ENCODE results near the gene ELF3.
"Not testable (repeated sequence)": the region's sequence is repeated elsewhere in the genome, so short reads cannot be mapped to it uniquely, and the experiment has no call there.

Gene ELF3

GRCh38 chr1:202010180-202011015 is at the start of gene ELF3:
Gene ELF3 (plus strand): TSS chr1:202010587. CDS start chr1:202011137, 550 bp downstream.
- no peak for DNase-seq

GRCh38 chr1:201962382-201962781 is 48.0 kb upstream of the ELF3 start:
- DNase-seq: not testable (repeated sequence)

- no peak for DNase-seq
Measured at GRCh38 chr1:201964261-201964660, 46.1 kb upstream of the ELF3 start.

GRCh38 chr1:201966171-201966570 is 44.2 kb upstream of the ELF3 start:
- DNase-seq: no peak

GRCh38 chr1:201968202-201968925 is 42.0 kb upstream of the ELF3 start:
- DNase-seq: no peak

GRCh38 chr1:201970334-201971159 is 39.8 kb upstream of the ELF3 start:
- DNase-seq: no peak

- peak; percentile 62 for DNase-seq
Measured at GRCh38 chr1:201982082-201982622, 28.2 kb upstream of the ELF3 start.

- peak; percentile 53 for DNase-seq
Measured at GRCh38 chr1:201982623-201983379, 27.6 kb upstream of the ELF3 start, which contains the start of gene RNPEP. Gene RNPEP (plus strand): TSS chr1:201982648. CDS start chr1:201982667, 19 bp downstream.

GRCh38 chr1:201983380-201983805 is 27.0 kb upstream of the ELF3 start:
- DNase-seq: no peak

- no peak for DNase-seq
Measured at GRCh38 chr1:201984446-201984845, 25.9 kb upstream of the ELF3 start.

- DNase-seq: no peak
Measured at GRCh38 chr1:201985355-201985754, 25.0 kb upstream of the ELF3 start.

GRCh38 chr1:201988601-201989000 is 21.8 kb upstream of the ELF3 start:
- DNase-seq: no peak

GRCh38 chr1:201989354-201990128 is 20.8 kb upstream of the ELF3 start:
- DNase-seq: no peak

- DNase-seq: no peak
Measured at GRCh38 chr1:201990427-201990826, 20.0 kb upstream of the ELF3 start.

GRCh38 chr1:201999625-202000238 is 10.7 kb upstream of the ELF3 start:
- DNase-seq: peak; percentile 4

- DNase-seq: no peak
Measured at GRCh38 chr1:202002507-202002906, 7.9 kb upstream of the ELF3 start.

GRCh38 chr1:202004711-202005110 is 5.7 kb upstream of the ELF3 start:
- DNase-seq: no peak

GRCh38 chr1:202005958-202006357 is 4.4 kb upstream of the ELF3 start:
- no peak for DNase-seq

- no peak for DNase-seq
Measured at GRCh38 chr1:202007304-202007703, 3.1 kb upstream of the ELF3 start.

- DNase-seq: no peak
Measured at GRCh38 chr1:202007805-202008489, 2.4 kb upstream of the ELF3 start.

All from activated CD4-positive, alpha-beta T cell treated with anti-CD3 and anti-CD28 coated beads, Interleukin-2, amount 50 U/mL, for 1 hour (primary cell).